ENCODE measurements around the gene PLIN3. TPM values are rescaled to one million over a fixed set of nuclear protein-coding genes. Genes with fewer than 3 reads are reported as not detected.

Gene PLIN3
- total and polyA plus RNA-seq, 2 donors (not counting 3 experiments of a cell fraction or from before 2014, with no cell fraction given) = 76.8 to 88.9 TPM

DNA sequence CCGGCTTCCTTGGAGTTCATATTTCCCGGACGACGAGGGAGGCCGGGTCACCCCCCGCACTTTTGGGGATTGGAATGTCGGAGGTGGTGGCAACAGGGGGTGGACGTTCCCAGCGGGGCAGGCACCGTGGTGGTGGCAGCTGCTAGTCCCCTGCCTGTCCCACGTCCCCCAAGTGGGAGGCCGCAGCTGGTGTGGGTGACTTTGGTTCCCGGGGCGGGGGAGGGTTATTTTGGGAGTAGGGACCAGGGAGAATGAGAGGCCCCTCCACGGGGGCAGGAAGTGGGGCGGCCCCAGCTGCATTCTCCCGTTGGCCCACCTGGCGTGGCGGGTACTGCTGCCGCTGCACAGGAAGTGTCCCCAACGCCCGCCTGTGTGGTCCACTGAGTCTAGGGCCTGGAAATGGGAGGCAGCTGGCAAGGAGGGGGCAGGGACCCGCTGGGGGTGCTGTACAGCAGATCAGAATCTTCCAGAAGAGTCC is 11.1 kb upstream of the PLIN3 start:
- no TSS peak for BruUV-seq (replicated peaks)
- dilution Hi-C loops (cut with MboI; ENCODE audit: extremely low pct_ligation_motif_present, low sequenced_read_pairs) = no loop called here

More for the DNA sequence above, 11.1 kb upstream of the PLIN3 start:
- no peaks in the 10 kb centered on the region for H3K79me2 ChIP-seq (ENCODE audit: control insufficient read depth, insufficient read depth, low read length)
- no peak overlapping the region for H2AFZ ChIP-seq (ENCODE audit: low read depth, low read length)
- no peaks in the 10 kb centered on the region for H3K36me3 ChIP-seq (ENCODE audit: control insufficient read depth in 2 of 2, extremely low read depth in 1 of 2, insufficient read depth in 2 of 2, low read length in 2 of 2)
- H3K27me3 ChIP-seq (ENCODE audit: control insufficient read depth in 2 of 2, insufficient read depth in 2 of 2, low read length in 2 of 2) = no peaks in the 10 kb centered on the region
- no peak overlapping the region for H3K4me2 ChIP-seq (ENCODE audit: insufficient read depth, low read length)
- H3K9ac ChIP-seq (replicated peaks; ENCODE audit: extremely low read depth, insufficient read depth, low read length) = no peak overlapping the region
- no peaks in the 10 kb centered on the region for H3K4me1 ChIP-seq (ENCODE audit: control insufficient read depth, extremely low read depth, insufficient read depth, low read length)
- TF ChIP-seq FOS (IDR thresholded peaks at IDR 0.05; ENCODE audit: borderline replicate concordance, insufficient read depth, low read length) (no peak), CTCF (IDR thresholded peaks at IDR 0.05; ENCODE audit: extremely low read depth in 1 of 2, insufficient read depth in 1 of 2, low read depth in 1 of 2, low read length in 2 of 2) (no peak), MYC (IDR thresholded peaks at IDR 0.05; ENCODE audit: low read depth, low read length) (no peak), JUN (IDR thresholded peaks at IDR 0.05; ENCODE audit: borderline replicate concordance, insufficient read depth, insufficient read length, low read depth) (no peak), EZH2 (IDR thresholded peaks at IDR 0.05; ENCODE audit: borderline replicate concordance, low read depth, low read length, severe bottlenecking) (no peak), POLR2A (IDR thresholded peaks at IDR 0.05; ENCODE audit: low read depth, low read length) (no peak)
- TF ChIP-seq, protein P1, sequence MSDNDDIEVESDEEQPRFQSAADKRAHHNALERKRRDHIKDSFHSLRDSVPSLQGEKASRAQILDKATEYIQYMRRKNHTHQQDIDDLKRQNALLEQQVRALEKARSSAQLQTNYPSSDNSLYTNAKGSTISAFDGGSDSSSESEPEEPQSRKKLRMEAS (IDR thresholded peaks at IDR 0.05; ENCODE audit: insufficient read depth, insufficient read length) = no peak
- FAIRE-seq (no peak), DNase-seq (ENCODE audit: low read depth, low spot score) (no peak)
- POLR2A ChIA-PET = no interaction called here
- no peak overlapping the region for H3K4me3 ChIP-seq (replicated peaks in 1 of 3; ENCODE audit: insufficient read depth in 1 of 3, low read depth in 1 of 3, low read length in 3 of 3)
- H3K9me3 ChIP-seq (replicated peaks; ENCODE audit: control insufficient read depth, insufficient read depth, low read length) = no peaks in the 10 kb centered on the region
- CTCF ChIA-PET = no interaction called here
- no peaks in the 10 kb centered on the region for H4K20me1 ChIP-seq (replicated peaks; ENCODE audit: control insufficient read depth, extremely low read depth, insufficient read depth, low read length)
- H3K9me1 ChIP-seq (replicated peaks; ENCODE audit: control insufficient read depth, extremely low read depth, insufficient read depth, low read length) = no peaks in the 10 kb centered on the region
- no peak overlapping the region for H3K27ac ChIP-seq (ENCODE audit: insufficient read depth, low read depth, low read length)
- intact Hi-C loops (cut with micrococcal nuclease) = no loop called here
